HepG2 (cell line): ENCODE results near the gene PTPRN. TPM values are rescaled to one million over a fixed set of nuclear protein-coding genes. Genes with fewer than 3 reads are reported as not detected.

Source experiments
- ASH2L ChIP-seq: fragments of 300-600, 200-600 bp; sonication (generic); IDR thresholded peaks from 2 replicates; pipeline ENCODE4 v1.7.0; 2017; ENCODE audit warnings: low read depth, mild to moderate bottlenecking, moderate library complexity, mixed read lengths, low read length; ENCODE audit not compliant: insufficient read length
- CHCHD3 ChIP-seq: sonication (generic); formaldehyde crosslinking; IDR thresholded peaks from 2 replicates; pipeline ENCODE4 v1.8.0; 2022; ENCODE audit warnings: mild to moderate bottlenecking, missing genetic modification reagents, moderate library complexity
- CHD2 ChIP-seq: IDR thresholded peaks from 2 replicates; pipeline ENCODE4 v1.6.1; 2011; ENCODE audit warnings: low read depth, low read length, improper control_type of control experiment
- KLF13 ChIP-seq: sonication (generic); formaldehyde crosslinking; IDR thresholded peaks from 2 replicates; pipeline ENCODE4 v1.4.0; 2020; ENCODE audit warnings: mild to moderate bottlenecking, missing genetic modification reagents
- REST ChIP-seq, 2 experiments: IDR thresholded peaks; 2 replicates each; pipeline ENCODE4 v1.6.1; 2011 to 2012; ENCODE audit warnings: low read length in 2 of 2, borderline replicate concordance in 1 of 2, low read depth in 1 of 2, mild to moderate bottlenecking in 1 of 2, moderate library complexity in 1 of 2
- TFE3 ChIP-seq: IDR thresholded peaks from 2 replicates; pipeline ENCODE4 v1.6.1; 2016
- ZHX1 ChIP-seq: sonication (generic); formaldehyde crosslinking; IDR thresholded peaks from 2 replicates; pipeline ENCODE4 v1.8.1; 2022; ENCODE audit warnings: low read depth, mild to moderate bottlenecking, missing genetic modification reagents
- ZNF256 ChIP-seq: sonication (generic); formaldehyde crosslinking; conservative IDR thresholded peaks from 2 replicates; pipeline ENCODE4 v1.4.0; 2020; ENCODE audit warnings: missing genetic modification reagents
- ZNF30 ChIP-seq: sonication (generic); formaldehyde crosslinking; IDR thresholded peaks from 2 replicates; pipeline ENCODE4 v1.5.0; 2020; ENCODE audit warnings: mild to moderate bottlenecking, missing genetic modification reagents
- ZNF335 ChIP-seq: sonication (generic); formaldehyde crosslinking; IDR thresholded peaks from 2 replicates; pipeline ENCODE4 v1.4.0; 2020; ENCODE audit warnings: missing genetic modification reagents
- ZNF350 ChIP-seq: sonication (generic); formaldehyde crosslinking; IDR thresholded peaks from 2 replicates; pipeline ENCODE4 v1.4.0; 2020; ENCODE audit warnings: mild to moderate bottlenecking, low read depth, missing genetic modification reagents, borderline replicate concordance
- ZNF660 ChIP-seq: sonication (generic); formaldehyde crosslinking; IDR thresholded peaks from 2 replicates; pipeline ENCODE4 v1.5.1; 2020; ENCODE audit warnings: mild to moderate bottlenecking, low read depth, missing genetic modification reagents, borderline replicate concordance
- ZNF670 ChIP-seq: sonication (generic); formaldehyde crosslinking; IDR thresholded peaks from 2 replicates; pipeline ENCODE4 v1.8.0; 2022; ENCODE audit warnings: mild to moderate bottlenecking, missing genetic modification reagents, borderline replicate concordance
- ZNF691 ChIP-seq: sonication (generic); formaldehyde crosslinking; IDR thresholded peaks from 2 replicates; pipeline ENCODE4 v1.4.0; 2020; ENCODE audit warnings: missing genetic modification reagents, low read depth, mild to moderate bottlenecking, borderline replicate concordance
- polyA plus RNA-seq, 8 experiments: library from polyadenylated mRNA; depleted of rRNA in 3 of 8; stranded (reverse) in 7 of 8; unstranded in 1 of 8; fragments of >200 nt; fragmentation: Illumina TruSeq in 4 of 8; extraction: Trizol in 4 of 8; gene quantifications; 2 replicates each; pipeline versions ENCODE4 v1.2.1 to v1.2.3, GENCODE V29; 2011 to 2016; ENCODE audit warnings: low read depth in 4 of 8, missing spikeins in 1 of 8, mixed read lengths in 1 of 8; ENCODE audit not compliant: insufficient read depth in 1 of 8
- total RNA-seq, 5 experiments: library from RNA; depleted of rRNA; stranded (reverse); fragments of >200 nt; fragmentation: Illumina TruSeq; extraction: Trizol; gene quantifications; 2 replicates each; pipeline ENCODE4 v1.2.3, GENCODE V29; 2016; ENCODE audit warnings: low read depth in 1 of 5

Gene PTPRN
- total and polyA plus RNA-seq, 2 of the 13 experiments (the other 11 are each of a cell fraction or from before 2014, with no cell fraction given), result 0.26 TPM; not detected in 1

- TF ChIP-seq ASH2L (no peak), ZHX1 (peak; percentile 85), ZNF30 (CRISPR knock-in tag) (0 out of 2 replicates have a peak, but pooled peaks have one; percentile 55), REST (IDR thresholded peaks at IDR 0.05; ENCODE audit: borderline replicate concordance in 1 of 2, low read depth in 1 of 2, low read length in 2 of 2) (peak in 1 of 2 experiments; percentile 100), TFE3 (CRISPR knock-in tag) (peak; percentile 92), CHCHD3 (CRISPR knock-in tag) (peak; percentile 73; the same call in 1 of the 2 replicates), CHD2 (no peak), KLF13 (CRISPR knock-in tag) (no peak), ZNF660 (CRISPR knock-in tag) (peak; percentile 78; the same call in 1 of the 2 replicates), ZNF691 (CRISPR knock-in tag) (peak; percentile 59; the same call in 1 of the 2 replicates), ZNF256 (CRISPR knock-in tag) (peak; percentile 99), ZNF335 (CRISPR knock-in tag) (peak; percentile 93), ZNF670 (CRISPR knock-in tag) (no peak; the same call in 1 of the 2 replicates), ZNF350 (CRISPR knock-in tag) (peak; percentile 60; the same call in 1 of the 2 replicates)
Measured at GRCh38 chr2:219308142-219309101, 779 bp downstream of the PTPRN start (continued).
